OCI-LY3 (cell line): ENCODE results near the gene CFAP251.
"Not testable (repeated sequence)": the region's sequence is repeated elsewhere in the genome, so short reads cannot be mapped to it uniquely, and the experiment has no call there.

ENCODE experiments used
- EZH2phosphoT487 ChIP-seq: fragments of 200-600 bp; shearing (Covaris generic); IDR thresholded peaks from 2 replicates; pipeline ENCODE4 v1.6.1; 2018; ENCODE audit warnings: antibody characterized with exemption, mixed run types, low read depth
- TF ChIP-seq, protein P1 (sequence below): fragments of 200-600, 300-600 bp; sonication (generic); IDR thresholded peaks from 2 replicates; pipeline ENCODE4 v1.5.1; 2014; ENCODE audit warnings: antibody characterized with exemption, low read length, low read depth

DNA sequence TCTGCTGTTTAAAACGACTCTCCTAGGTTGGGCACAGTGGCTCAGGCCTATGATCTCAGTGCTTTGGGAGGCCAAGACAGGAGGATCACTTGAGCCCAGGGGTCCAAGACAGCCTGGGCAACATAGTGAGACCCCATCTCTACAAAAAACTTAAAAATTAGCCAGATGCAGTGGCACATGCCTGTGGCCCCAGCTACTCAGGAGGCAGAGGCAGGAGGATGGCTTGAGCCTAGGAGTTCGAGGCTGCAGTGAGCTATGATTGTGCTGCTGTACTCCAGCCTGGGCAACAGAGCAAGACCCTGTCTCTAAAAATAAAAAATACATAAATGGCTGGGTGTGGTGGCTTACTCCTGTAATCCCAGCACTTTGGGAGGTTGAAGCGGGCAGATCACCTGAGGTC is 123.1 kb downstream of the CFAP251 start:
- TF ChIP-seq, protein P1, sequence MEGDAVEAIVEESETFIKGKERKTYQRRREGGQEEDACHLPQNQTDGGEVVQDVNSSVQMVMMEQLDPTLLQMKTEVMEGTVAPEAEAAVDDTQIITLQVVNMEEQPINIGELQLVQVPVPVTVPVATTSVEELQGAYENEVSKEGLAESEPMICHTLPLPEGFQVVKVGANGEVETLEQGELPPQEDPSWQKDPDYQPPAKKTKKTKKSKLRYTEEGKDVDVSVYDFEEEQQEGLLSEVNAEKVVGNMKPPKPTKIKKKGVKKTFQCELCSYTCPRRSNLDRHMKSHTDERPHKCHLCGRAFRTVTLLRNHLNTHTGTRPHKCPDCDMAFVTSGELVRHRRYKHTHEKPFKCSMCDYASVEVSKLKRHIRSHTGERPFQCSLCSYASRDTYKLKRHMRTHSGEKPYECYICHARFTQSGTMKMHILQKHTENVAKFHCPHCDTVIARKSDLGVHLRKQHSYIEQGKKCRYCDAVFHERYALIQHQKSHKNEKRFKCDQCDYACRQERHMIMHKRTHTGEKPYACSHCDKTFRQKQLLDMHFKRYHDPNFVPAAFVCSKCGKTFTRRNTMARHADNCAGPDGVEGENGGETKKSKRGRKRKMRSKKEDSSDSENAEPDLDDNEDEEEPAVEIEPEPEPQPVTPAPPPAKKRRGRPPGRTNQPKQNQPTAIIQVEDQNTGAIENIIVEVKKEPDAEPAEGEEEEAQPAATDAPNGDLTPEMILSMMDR, result not testable (repeated sequence)
- TF ChIP-seq EZH2phosphoT487, result not testable (repeated sequence)
